IMR-90 (cell line): ENCODE data around the gene SLC25A34. TPM values are rescaled to one million over a fixed set of nuclear protein-coding genes. Genes with fewer than 3 reads are reported as not detected.

Experiments
- ATAC-seq: fragments of 200-7000 bp; cut with Tn5 transposase; 2 replicates; pipeline ENCODE4 v1.9.1; 2020; ENCODE audit warnings: low read depth, mild to moderate bottlenecking, moderate library complexity
- BruUV-seq: library from RNA; stranded (reverse); fragments of 400-500 nt; replicated peaks from 2 replicates; lab custom pipeline; 2021; lab: Mats Ljungman, UMichigan
- CTCF ChIA-PET: fragments of 300-600 bp; formaldehyde crosslinking; extraction: SDS; loops from one replicate; lab custom pipeline; 2021; ENCODE audit warnings: antibody characterized with exemption; lab: Yijun Ruan, JAX
- POLR2A ChIA-PET: fragments of 300-600 bp; sonication (Branson Sonifier 250); formaldehyde crosslinking; loops from one replicate; lab custom pipeline; 2022; ENCODE audit warnings: antibody characterized with exemption; ENCODE audit not compliant: unreplicated experiment; lab: Charles Lee
- DNase-seq: peaks from one replicate; pipeline ENCODE4 v3.0.0; 2013
- H2AFZ ChIP-seq: replicated peaks from 2 replicates; pipeline ENCODE3; 2013; ENCODE audit warnings: low read length, mild to moderate bottlenecking; ENCODE audit not compliant: poor library complexity
- H2AK5ac ChIP-seq: 2 replicates; pipeline ENCODE4 v1.6.1; 2013; ENCODE audit warnings: low read depth, low read length, inconsistent platforms
- H2AK9ac ChIP-seq: replicated peaks from 2 replicates; pipeline ENCODE3; 2013; ENCODE audit warnings: mild to moderate bottlenecking, low read depth, low read length, moderate library complexity; ENCODE audit not compliant: poor library complexity
- H2BK120ac ChIP-seq: 2 replicates; pipeline ENCODE4 v1.6.1; 2013; ENCODE audit warnings: low read depth, low read length, inconsistent platforms
- H2BK15ac ChIP-seq: 3 replicates; pipeline ENCODE4 v1.6.1; 2013; ENCODE audit warnings: low read depth, low read length, inconsistent platforms
- H2BK20ac ChIP-seq: 2 replicates; pipeline ENCODE4 v1.6.1; 2013; ENCODE audit warnings: low read depth, mild to moderate bottlenecking, inconsistent platforms, low read length, moderate library complexity
- H2BK5ac ChIP-seq: 2 replicates; pipeline ENCODE4 v1.6.1; 2013; ENCODE audit warnings: mild to moderate bottlenecking, low read depth, low read length, inconsistent platforms; ENCODE audit not compliant: poor library complexity, severe bottlenecking
- H3K14ac ChIP-seq: replicated peaks from 2 replicates; pipeline ENCODE4 v1.6.1; 2013; ENCODE audit warnings: low read depth, low read length, inconsistent platforms
- H3K18ac ChIP-seq: 2 replicates; pipeline ENCODE4 v1.6.1; 2013; ENCODE audit warnings: low read depth, low read length, control low read depth
- H3K23ac ChIP-seq: 2 replicates; pipeline ENCODE4 v1.6.1; 2013; ENCODE audit warnings: low read depth, low read length, inconsistent platforms
- H3K27ac ChIP-seq: 2 replicates; pipeline ENCODE4 v1.5.1; 2013; ENCODE audit warnings: mild to moderate bottlenecking, control low read depth, low read length; ENCODE audit not compliant: insufficient read depth
- H3K27me3 ChIP-seq: 2 replicates; pipeline ENCODE4 v1.6.1; 2013; ENCODE audit warnings: low read length; ENCODE audit not compliant: control insufficient read depth, insufficient read depth
- H3K36me3 ChIP-seq: 2 replicates; pipeline ENCODE4 v1.6.1; 2013; ENCODE audit warnings: low read length, mixed read lengths; ENCODE audit not compliant: control insufficient read depth, insufficient read depth
- H3K4ac ChIP-seq: 2 replicates; pipeline ENCODE4 v1.6.1; 2013; ENCODE audit warnings: low read depth, low read length, inconsistent platforms
- H3K4me1 ChIP-seq: 2 replicates; pipeline ENCODE4 v1.6.1; 2013; ENCODE audit warnings: low read length, mixed read lengths; ENCODE audit not compliant: control insufficient read depth, insufficient read depth
- H3K4me2 ChIP-seq: 2 replicates; pipeline ENCODE4 v1.6.1; 2013; ENCODE audit warnings: low read depth, mild to moderate bottlenecking, control low read depth, low read length, moderate library complexity
- H3K4me3 ChIP-seq: 2 replicates; pipeline ENCODE4 v1.5.1; 2013; ENCODE audit warnings: low read depth, mild to moderate bottlenecking, control low read depth, low read length, moderate library complexity; ENCODE audit not compliant: insufficient read depth
- H3K56ac ChIP-seq: 2 replicates; pipeline ENCODE4 v1.6.1; 2013; ENCODE audit warnings: low read length, inconsistent platforms; ENCODE audit not compliant: insufficient read depth; ENCODE audit errors: extremely low read depth
- H3K79me1 ChIP-seq, 2 experiments: 2 replicates each; pipeline ENCODE4 v1.6.1; 2013; ENCODE audit warnings: low read length in 2 of 2, inconsistent platforms in 1 of 2, low read depth in 1 of 2
- H3K9ac ChIP-seq: 2 replicates; pipeline ENCODE4 v1.6.1; 2013; ENCODE audit warnings: low read depth, low read length, control low read depth
- H3K9me1 ChIP-seq: 2 replicates; pipeline ENCODE4 v1.6.1; 2013; ENCODE audit warnings: low read length, inconsistent platforms; ENCODE audit not compliant: insufficient read depth
- H3K9me3 ChIP-seq: 2 replicates; pipeline ENCODE4 v1.6.1; 2013; ENCODE audit warnings: low read length; ENCODE audit not compliant: control insufficient read depth, insufficient read depth
- H4K20me1 ChIP-seq: 2 replicates; pipeline ENCODE4 v1.6.1; 2013; ENCODE audit warnings: low read length, inconsistent platforms; ENCODE audit not compliant: insufficient read depth
- H4K5ac ChIP-seq: 2 replicates; pipeline ENCODE4 v1.6.1; 2013; ENCODE audit warnings: mild to moderate bottlenecking, low read depth, low read length, control low read depth
- H4K8ac ChIP-seq, 2 experiments: 2 replicates each; pipeline ENCODE4 v1.6.1; 2013; ENCODE audit warnings: low read depth in 2 of 2, low read length in 2 of 2, control low read depth in 1 of 2, inconsistent platforms in 1 of 2
- H4K91ac ChIP-seq: 2 replicates; pipeline ENCODE4 v1.6.1; 2013; ENCODE audit warnings: low read depth, low read length, inconsistent platforms; ENCODE audit not compliant: insufficient read depth
- BHLHE40 ChIP-seq: fragments of 150-350 bp; IDR thresholded peaks from 2 replicates; pipeline ENCODE4 v1.6.1; 2016; ENCODE audit warnings: mild to moderate bottlenecking, low read depth, low read length
- CEBPB ChIP-seq: IDR thresholded peaks from 2 replicates; pipeline ENCODE4 v1.6.1; 2012; ENCODE audit warnings: low read depth, low read length, improper control_type of control experiment
- CHD1 ChIP-seq: IDR thresholded peaks from 2 replicates; pipeline ENCODE4 v1.6.1; 2012; ENCODE audit warnings: low read depth, low read length, improper control_type of control experiment
- CTCF ChIP-seq: conservative IDR thresholded peaks from 2 replicates; pipeline ENCODE4 v1.5.1; 2012; ENCODE audit warnings: mild to moderate bottlenecking, low read depth, low read length, improper control_type of control experiment
- ELK1 ChIP-seq: fragments of 150-350 bp; IDR thresholded peaks from 2 replicates; pipeline ENCODE4 v1.6.1; 2016; ENCODE audit warnings: low read depth, mild to moderate bottlenecking, low read length, moderate library complexity, borderline replicate concordance
- FOS ChIP-seq: fragments of 150-350 bp; IDR thresholded peaks from 2 replicates; pipeline ENCODE4 v1.6.1; 2016; ENCODE audit warnings: low read depth, low read length
- MAFK ChIP-seq: IDR thresholded peaks from 2 replicates; pipeline ENCODE4 v1.6.1; 2012; ENCODE audit warnings: low read depth, low read length, improper control_type of control experiment
- MAZ ChIP-seq: IDR thresholded peaks from 2 replicates; pipeline ENCODE4 v1.6.1; 2012; ENCODE audit warnings: low read depth, mild to moderate bottlenecking, low read length, improper control_type of control experiment, moderate library complexity, borderline replicate concordance
- MXI1 ChIP-seq: IDR thresholded peaks from 2 replicates; pipeline ENCODE4 v1.6.1; 2012; ENCODE audit warnings: low read depth, mild to moderate bottlenecking, low read length, moderate library complexity, borderline replicate concordance
- NFE2L2 ChIP-seq: fragments of 150-350 bp; IDR thresholded peaks from 2 replicates; pipeline ENCODE4 v1.6.1; 2016; ENCODE audit warnings: low read depth, mild to moderate bottlenecking, low read length
- POLR2A ChIP-seq: IDR thresholded peaks from 2 replicates; pipeline ENCODE4 v1.6.1; 2012; ENCODE audit warnings: mild to moderate bottlenecking, low read depth, low read length
- RAD21 ChIP-seq: IDR thresholded peaks from 2 replicates; pipeline ENCODE4 v1.6.1; 2012; ENCODE audit warnings: low read length, improper control_type of control experiment
- RCOR1 ChIP-seq: IDR thresholded peaks from 2 replicates; pipeline ENCODE4 v1.6.1; 2012; ENCODE audit warnings: mild to moderate bottlenecking, low read length, improper control_type of control experiment; ENCODE audit not compliant: insufficient replicate concordance
- RFX5 ChIP-seq: IDR thresholded peaks from 2 replicates; pipeline ENCODE4 v1.8.0; 2012; ENCODE audit warnings: low read depth, mild to moderate bottlenecking, low read length, moderate library complexity
- SMC3 ChIP-seq: fragments of 150-350 bp; IDR thresholded peaks from 2 replicates; pipeline ENCODE4 v1.6.1; 2016; ENCODE audit warnings: low read depth, mild to moderate bottlenecking, antibody characterized with exemption, low read length, moderate library complexity
- USF2 ChIP-seq: fragments of 150-350 bp; IDR thresholded peaks from 2 replicates; pipeline ENCODE4 v1.6.1; 2017; ENCODE audit warnings: mild to moderate bottlenecking, antibody characterized with exemption, low read length, low read depth
- WGBS, 2 experiments: methylation state at CpG; one replicate each; pipeline versions ENCODE4 v1.1.5 to v1.1.7; 2013; ENCODE audit warnings: missing lambda C conversion rate in 2 of 2; ENCODE audit not compliant: insufficient read length in 1 of 2; ENCODE audit errors: extremely low coverage in 2 of 2; 5-methylcytosine and 5-hydroxymethylcytosine counted together
- dilution Hi-C: fragments of 300-500 bp; cut with HindIII; formaldehyde crosslinking; loops from one replicate; pipeline ENCODE4 v1.14.3; 2018; ENCODE audit warnings: low sequenced_read_pairs; ENCODE audit not compliant: unreplicated experiment
- in situ Hi-C: fragments of 300-500 bp; cut with MboI; formaldehyde crosslinking; loops from 3 replicates; pipeline ENCODE4 v1.14.3; 2019; ENCODE audit warnings: low sequenced_read_pairs, inconsistent platforms, mixed read lengths
- intact Hi-C: fragments of 100-400 bp; cut with micrococcal nuclease; formaldehyde crosslinking; loops from 2 replicates; pipeline ENCODE4 v1.10.0; 2022
- polyA plus RNA-seq, 3 experiments: library from polyadenylated mRNA; depleted of rRNA; stranded (reverse); fragments of >200 nt; gene quantifications; 2 replicates each; pipeline ENCODE4 v1.2.3, GENCODE V29; 2012; ENCODE audit warnings: low replicate concordance in 1 of 3
- total RNA-seq: library from RNA; depleted of rRNA; stranded (reverse); fragments of >200 nt; gene quantifications from 2 replicates; pipeline ENCODE4 v1.2.3, GENCODE V29; 2012

SLC25A34 gene
- total and polyA plus RNA-seq, 2 of the 4 experiments (the other 2 are of a cell fraction): under 0.01 to 0.72 TPM

DNA sequence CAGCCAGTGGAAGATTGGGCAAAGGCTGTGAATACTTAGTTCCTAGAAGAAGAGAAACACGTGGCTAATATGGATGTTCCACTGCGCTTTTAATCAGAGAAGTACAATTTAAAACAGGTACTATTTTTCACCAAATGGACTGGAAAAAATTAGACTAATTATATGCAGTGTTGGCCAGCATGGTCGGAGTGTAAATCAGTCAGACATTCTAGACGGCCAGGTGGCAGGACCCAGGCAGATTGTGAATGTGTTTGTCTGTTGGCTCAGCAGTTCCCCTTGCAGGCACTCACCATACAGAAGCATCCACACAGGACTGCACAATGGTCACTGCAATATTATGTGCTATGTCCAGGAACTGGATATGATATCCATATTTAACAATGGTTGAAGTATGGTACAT, 23.9 kb upstream of the SLC25A34 start:
- ATAC-seq: no peak
- dilution Hi-C loops: no loop called here
- no TSS peak for BruUV-seq

More for the DNA sequence above, 23.9 kb upstream of the SLC25A34 start:
- Histone ChIP-seq H2BK15ac (no peak overlapping the region), H2AK9ac (no peak overlapping the region), H2AFZ (no peak overlapping the region), H3K4me3 (no peak overlapping the region), H3K14ac (no peak overlapping the region), H3K27me3 (no peaks in the 10 kb centered on the region), H3K56ac (no peak overlapping the region), H4K8ac (no peak overlapping the region), H2BK5ac (no peak overlapping the region), H3K4me1 (peaks cover 9% of the 10 kb centered on the region), H3K4ac (no peak overlapping the region), H2AK5ac (no peak overlapping the region), H4K20me1 (peaks cover 51% of the 10 kb centered on the region), H3K27ac (no peak overlapping the region), H3K9ac (no peak overlapping the region), H4K5ac (no peak overlapping the region), H3K36me3 (peaks cover 13% of the 10 kb centered on the region), H2BK20ac (no peak overlapping the region), H3K9me1 (peaks cover 14% of the 10 kb centered on the region), H3K9me3 (no peaks in the 10 kb centered on the region), H2BK120ac (no peak overlapping the region), H4K91ac (no peak overlapping the region), H3K79me1 (peaks cover 46 to 69% of the 10 kb centered on the region in 2 experiments), H3K23ac (no peak overlapping the region), H3K4me2 (no peak overlapping the region), H3K18ac (no peak overlapping the region)
- no CpG with 5 or more reads among the region's 4 CpGs for whole genome bisulfite sequencing, 2 experiments
- ChIA-PET POLR2A (interaction anchor here (0.6 kb wide), 1 partner anchor 109 kb away, joined by 7 read pairs; no protein-coding TSS in a partner anchor), CTCF (no interaction called here)
- TF ChIP-seq MXI1 (no peak), POLR2A (no peak), RAD21 (no peak), FOS (no peak), NFE2L2 (no peak), RFX5 (no peak), ELK1 (no peak), CTCF (no peak), RCOR1 (no peak), MAFK (no peak), CHD1 (no peak), USF2 (no peak), BHLHE40 (no peak), SMC3 (no peak), MAZ (no peak), CEBPB (no peak)
- in situ Hi-C loops: no loop called here
- intact Hi-C loops: no loop called here
- DNase-seq: no peak
